Stimulated activated CD8-positive, alpha-beta memory T cell treated with anti-CD3 and anti-CD28 coated beads, Interleukin-15, amount 100 ng/mL, for 24 hours (primary cell): ENCODE data around the gene KRT17.

Source experiments
- DNase-seq: peaks from one replicate; pipeline ENCODE4 v3.0.0-alpha.2; 2020; ENCODE audit warnings: low read depth

Gene KRT17

DNA sequence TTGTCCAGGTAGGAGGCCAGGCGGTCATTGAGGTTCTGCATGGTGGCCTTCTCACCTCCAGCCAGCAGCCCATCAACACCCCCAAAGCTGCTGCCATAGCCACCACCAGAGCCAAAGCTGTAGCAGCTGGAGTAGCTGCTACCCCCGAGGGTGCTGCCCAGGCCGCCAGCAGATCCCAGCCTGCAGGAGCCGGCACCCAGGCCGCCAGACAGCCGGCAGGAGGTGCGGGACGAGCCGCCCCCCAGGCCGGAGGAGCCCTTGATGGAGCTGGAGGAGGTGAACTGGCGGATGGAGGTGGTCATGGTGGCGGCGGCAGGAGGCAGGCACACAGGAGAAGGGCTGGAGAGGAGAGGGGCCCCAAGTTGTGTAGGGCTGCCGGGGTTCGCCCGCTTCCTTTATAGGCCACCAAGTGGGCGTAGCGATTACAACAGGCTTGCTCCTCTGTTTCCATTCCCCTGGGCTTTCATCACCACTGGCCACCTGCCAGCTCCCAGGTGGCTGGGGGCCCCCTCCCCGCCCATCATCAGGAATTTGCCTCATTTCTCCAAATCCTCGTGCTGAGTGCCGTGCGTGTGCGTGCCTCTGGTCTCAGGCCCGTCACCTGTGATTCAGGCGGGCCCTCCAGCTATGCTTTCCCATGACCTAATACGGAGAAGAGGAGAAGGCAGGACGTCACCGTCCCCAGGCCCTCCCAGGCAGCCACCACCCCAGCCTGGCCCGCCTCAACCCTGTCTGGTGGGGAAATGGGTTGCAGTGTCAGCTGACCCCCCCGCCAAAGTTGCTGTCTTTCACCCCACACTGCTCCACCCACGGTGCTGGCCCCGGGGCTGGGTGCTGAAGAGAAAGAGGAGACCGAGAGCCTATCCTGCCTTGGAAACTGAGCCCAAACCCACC, at the start of gene KRT17:
Gene KRT17, minus strand, starts transcription at position 368 of the 894 bp plus-strand sequence. Its CDS starts 66 bp downstream, at position 302.
- no peak for DNase-seq

DNA sequence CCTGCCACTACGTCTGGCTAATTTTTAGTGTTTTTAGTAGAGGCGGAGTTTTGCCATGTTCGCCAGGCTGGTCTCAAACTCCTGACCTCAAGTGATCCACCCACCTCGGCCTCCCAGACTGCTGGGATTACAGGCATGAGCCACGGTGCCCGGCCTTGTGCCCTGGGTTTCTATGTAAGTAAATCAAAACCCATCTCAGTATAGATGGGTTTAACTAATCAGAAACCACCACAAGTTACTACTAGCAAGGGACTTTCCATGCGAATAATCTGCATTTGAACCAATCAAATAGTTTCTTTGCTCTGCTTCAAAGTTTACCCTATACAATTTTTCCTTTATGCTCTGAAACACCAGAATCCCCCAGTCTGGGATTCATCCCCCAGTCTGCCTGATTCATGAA, 47.8 kb upstream of the KRT17 start:
- DNase-seq, result no peak

DNA sequence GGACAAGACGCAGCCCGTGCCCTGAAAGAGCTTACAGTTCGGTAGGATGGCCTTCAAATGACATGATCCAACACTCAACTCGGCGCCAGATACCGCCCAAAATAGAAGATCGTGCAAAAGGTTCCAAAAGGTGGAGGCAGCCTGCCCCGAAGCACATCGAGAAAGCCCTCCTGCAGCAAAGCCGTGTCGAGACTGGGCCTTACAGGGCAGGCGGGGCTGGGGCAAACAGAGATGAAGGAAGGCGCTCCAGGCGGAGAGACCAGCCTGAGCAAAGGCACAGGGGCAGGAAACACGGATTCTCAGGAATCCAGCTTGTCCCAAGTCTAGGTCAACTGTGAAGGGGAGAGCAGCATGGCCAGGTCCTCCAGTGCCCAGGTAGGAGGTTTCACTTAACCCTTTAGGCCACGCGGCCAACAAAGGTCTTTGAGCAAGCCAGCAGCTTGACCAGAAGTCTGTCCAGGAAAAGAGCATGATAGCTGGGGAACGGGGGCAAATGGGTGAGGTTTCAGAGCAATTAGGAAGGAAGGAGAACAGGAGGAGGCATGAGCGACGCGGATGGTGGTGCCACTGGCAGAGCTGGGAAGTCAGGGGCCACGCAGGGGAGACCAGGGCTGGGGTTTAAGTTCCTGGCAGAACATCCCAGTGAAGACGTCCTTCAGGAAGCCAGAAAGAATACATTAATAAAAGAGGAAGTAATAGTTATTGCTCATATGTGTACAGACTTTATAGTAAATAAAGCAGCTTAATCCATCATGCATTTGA, 43.1 kb upstream of the KRT17 start:
- no peak for DNase-seq

DNA sequence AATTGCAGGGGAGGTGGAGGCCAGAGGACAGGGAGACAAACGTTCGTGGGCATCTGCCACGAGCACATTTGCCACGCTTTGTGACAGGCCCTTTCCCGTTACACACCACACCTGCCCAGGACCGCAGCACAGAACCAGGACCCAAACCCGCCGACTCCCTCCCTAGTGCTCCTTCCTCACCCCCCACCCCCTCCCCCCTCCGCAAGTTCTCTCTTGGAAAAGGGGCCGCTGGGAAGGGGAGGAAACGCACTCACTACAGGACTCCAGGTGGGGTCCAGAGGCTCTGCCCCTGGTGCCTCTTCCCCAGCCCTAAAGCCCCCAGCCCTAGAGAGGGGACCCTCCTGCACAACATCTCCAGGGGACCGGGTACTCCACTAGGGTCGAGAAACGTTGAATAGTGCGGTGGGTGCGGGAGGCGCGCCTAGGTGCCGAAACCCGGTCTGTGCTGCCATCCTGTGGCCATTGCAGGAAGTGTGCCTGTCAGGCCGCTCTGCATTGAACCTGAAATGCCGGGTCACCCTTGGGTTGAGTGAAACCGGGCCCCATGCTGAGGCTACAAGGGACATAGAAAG, 42.4 kb upstream of the KRT17 start:
- DNase-seq, result peak; percentile 71

DNA sequence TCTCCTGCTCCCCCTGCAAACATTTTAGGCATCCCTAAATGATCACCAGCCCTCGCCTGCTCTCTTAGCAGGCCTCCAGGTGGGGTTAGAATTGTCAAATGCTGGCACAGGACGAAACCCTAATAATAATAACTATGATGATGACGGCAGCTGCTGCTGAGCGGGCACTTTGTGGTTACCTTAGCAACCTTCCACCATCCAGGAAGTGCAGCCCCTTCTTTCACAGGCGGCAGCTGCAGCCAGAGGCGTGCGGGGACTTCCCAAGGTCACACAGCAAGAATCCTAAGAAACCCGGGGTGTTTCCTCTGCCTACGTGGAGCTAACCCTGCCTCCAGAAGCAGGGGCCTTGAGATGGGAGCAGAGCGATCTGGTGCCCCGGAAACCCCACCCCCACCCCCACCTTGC, 41.9 kb upstream of the KRT17 start:
- no peak for DNase-seq

DNA sequence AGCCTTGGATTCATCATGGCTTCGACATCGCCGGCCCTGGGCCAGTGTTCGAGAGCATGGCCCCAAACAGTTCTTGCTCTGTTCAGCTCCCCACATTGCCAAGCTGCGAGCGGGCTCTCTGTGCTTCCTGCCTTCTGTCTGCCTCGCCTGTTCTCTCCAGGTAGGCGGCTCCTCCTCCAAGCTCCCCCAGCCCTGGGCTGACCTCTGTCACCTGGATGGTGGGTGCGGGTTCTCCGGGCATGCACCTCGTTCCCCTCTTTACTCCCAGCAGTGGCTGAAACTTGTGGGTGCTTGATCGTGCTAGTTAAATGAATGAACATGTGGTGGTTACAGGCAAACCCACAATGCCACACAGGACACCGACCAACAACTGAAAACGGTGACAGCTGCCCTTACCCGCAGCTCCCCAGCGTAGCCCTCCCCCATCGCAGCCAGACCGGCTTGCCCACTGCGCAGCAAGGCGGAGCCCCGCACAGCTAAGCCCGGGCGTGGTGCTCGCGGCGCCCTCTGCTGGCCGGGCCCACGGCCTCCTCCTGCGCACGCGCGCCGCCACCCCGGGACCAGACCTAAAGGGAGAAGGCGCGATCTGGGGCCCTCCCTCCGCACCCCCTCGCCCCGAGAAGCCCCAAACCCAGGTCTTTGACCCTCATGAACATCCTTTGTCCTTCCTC, 41.3 kb upstream of the KRT17 start:
- DNase-seq, result peak; percentile 88

DNA sequence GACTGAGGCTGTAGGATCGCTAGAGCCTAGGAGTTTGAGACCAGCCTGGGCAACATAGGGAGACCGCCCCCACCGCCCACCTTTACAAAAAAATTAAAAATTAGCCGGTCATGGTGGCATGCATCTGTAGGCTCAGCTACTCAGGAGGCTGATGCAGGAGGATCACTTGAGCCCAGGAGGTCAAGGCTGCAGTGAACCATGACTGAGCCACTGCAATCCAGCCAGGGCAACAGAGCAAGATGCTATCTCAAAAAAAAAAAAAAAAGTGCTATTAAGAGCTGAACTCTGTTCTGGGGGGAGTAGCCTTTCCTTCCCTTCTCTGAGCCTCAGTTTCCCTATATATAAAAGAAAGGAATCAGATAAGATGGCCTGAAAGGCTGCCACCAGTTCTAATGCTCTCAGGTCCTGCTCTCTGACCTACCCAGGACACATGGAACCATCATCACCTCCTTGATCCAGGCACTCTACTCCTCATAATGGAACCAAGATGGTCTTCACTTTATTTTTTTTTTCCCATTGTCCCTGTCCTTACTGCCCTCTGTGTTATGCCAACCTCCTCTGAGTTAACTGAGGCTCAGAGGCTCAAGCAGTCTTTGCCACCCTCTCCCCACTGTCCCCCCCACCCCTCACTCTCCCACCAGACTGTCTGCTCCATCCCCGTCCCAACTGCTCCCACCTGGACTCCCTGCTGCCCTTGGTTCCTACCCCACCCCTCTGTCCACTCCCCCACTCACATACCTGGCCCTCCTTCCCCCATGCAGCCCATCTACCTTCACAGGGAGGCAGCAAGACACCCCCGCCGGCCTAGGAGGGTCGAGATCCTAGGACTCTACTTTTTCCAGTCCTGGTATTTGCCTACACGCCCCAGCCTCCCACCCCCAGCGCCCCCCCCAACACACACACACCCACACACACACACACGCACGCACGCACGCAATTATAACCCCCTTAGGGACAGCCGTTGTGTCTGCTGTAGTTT, 40.5 kb upstream of the KRT17 start:
- no peak for DNase-seq

DNA sequence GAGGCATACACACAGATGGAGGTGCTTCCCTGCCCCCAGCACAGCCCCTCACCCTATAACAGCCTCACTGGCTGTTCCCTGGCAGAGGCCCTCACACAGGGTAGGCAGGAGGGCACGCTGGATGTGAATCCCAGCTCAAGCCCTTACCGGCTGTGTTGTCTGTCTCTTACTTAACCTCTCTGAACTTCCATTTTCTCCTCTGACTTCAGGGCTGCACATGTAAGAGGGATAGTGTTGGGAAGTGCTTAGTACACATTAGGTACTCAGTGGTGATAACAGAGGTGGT, 39.7 kb upstream of the KRT17 start:
- DNase-seq, result no peak

DNA sequence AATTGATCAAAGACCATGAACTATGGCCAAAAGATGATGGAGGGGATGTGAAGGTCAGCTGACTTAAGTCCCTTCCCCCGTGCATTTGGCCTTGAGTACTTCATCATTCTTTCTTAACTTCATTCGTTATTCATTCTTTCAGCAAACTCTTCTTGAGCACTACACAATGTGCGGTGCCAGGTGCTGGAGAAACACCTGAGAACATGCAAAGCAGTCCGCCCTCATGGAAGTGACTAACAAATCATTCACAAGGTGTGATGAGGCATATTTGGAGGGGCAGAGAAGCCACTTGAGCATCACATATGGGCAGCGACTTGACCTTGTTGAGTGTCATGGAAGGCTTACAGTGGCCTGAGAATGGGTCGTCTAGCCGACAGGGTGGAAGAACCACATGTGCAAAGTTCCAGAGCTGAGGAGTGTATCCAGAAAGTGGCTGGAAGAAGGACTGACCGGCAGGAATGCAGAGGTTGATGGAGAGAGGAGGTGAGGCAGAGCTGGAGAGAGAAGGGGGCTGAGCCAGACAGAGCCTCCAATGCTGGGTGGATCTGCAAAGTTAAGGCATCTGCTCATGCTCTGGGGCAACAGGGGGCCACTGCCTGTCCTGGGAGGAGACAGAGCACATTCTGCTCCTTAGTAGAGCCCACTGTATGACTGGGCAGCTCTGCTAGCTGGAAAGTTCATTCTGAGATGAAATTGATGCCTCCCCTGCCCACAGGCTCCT, 39.2 kb upstream of the KRT17 start:
- DNase-seq, result no peak

DNA sequence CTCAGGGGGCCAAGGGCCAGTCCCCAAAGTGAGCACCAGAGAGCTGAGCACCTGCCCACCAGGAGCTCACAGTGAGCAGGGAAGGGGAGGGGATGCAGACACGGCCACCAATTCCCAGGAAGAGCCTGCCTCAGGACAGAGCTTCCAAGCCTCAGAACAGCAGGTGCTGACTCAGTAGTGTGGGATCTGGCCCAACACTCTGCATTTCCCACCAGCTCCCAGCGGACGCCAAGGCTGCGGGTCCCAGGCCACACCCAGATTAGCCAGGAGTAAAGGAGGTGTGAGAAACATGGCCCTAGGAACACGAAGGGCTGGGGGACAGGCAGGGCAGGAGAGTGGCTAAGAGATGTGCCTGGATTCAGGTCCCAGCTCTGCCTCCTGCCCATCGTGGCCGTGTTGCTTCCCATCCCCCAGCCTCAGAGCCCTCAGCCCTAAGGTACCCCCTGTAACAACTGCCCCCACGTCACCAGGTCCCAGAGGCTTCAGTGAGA, 35.9 kb upstream of the KRT17 start:
- no peak for DNase-seq

DNA sequence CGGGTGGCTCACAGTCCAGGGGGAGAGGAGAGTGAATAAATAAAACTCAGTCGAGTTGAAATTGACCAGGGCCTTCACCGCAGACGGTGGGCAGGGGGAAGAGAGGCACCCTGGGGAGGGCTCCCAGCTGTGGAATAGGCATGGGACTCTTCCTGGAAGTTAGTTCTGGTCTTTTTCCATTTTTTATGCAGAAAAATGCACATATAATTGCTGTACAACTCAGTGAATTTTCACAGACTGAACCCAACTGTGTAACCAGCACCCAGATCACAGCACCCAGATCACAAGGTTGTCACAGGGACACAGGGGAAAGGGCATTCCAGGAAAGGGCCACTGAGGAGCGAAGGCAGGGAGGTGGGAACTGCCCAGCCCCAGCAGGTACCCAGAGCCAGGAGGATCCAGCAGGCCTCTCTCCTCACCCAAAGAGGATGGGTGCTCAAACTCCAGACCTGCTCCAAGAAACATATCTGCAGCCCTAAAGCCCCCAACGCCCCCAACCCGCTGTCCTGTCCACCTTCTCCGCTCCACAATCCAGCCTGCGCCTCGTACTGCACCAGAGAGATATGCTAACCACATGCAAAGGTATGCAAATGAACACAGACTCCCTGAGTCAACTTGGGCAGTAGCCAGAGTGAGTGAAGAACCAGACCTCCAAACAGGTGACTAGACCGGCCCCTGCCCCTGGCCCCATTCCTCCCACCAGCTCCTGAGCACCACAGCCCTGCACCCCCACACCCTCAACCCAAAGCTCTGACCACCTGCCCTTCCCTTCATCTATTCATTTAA, 35.2 kb upstream of the KRT17 start:
- DNase-seq, result no peak

DNA sequence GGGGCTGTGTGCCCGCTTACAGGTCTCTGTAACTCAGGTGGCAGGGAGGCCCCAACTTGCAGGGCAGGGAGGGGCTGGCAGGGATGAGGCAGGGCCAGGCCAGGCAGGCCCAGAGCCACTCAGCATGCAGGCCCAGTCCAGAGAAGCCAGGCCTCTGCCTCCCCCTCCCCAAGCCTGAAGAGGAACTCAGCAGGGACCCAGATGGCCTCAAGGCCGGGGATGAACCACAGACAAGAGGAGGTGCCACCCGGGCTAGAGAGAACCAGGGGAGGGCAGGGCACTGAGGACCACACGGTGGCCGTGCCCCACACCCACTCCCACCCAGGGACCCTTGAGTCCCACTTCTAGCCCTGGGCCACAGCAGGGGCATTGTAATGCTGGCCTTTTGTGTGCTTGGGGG, 34.5 kb upstream of the KRT17 start:
- no peak for DNase-seq

DNA sequence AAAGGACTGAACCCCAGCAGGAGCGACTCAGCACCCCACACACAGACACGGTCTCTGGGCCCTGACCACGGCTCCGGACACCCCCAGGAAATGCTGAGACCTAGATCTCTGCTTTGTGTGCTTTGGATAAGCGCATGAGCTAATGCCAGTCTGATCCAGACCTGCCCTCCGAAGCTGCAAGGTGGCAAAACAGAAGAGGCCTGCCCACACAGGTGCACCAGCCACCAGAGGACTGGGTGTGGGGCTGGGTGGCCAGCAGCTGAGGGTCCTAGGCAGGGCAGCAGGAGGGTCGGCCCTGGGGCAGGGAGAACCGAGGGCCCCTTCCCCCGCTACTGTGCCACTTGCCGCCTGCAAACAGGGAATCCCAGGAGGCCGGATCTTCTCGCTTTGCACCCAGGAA, 33.6 kb upstream of the KRT17 start:
- DNase-seq, result no peak

DNA sequence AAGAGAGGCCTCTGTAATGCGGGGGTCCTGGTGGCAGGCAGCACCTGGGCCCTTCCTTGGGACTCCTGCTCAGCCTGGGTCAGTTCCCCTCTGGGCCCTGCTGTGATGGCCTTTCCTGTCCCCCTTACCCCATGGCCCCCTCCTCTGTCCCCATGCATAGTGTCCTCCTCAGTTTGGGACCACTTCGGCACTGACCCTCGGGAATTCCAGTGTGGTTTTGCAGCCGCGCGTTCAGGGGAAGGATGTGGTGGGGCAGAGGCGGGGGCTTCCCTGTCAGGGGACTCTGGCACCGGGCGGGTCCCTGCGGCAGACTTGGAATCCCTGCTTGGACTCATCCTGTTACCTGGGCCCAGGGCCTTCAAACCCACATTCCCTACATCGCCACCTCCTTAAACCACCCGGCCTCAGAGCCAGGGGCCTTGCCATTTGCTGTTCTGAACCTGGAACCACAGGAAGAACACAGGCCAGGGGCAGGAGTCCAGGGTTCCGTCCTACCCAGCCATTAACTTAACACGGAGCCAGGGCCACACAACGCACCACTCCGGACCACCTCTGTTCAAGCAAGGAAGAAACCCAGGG, 32.9 kb upstream of the KRT17 start:
- no peak for DNase-seq

DNA sequence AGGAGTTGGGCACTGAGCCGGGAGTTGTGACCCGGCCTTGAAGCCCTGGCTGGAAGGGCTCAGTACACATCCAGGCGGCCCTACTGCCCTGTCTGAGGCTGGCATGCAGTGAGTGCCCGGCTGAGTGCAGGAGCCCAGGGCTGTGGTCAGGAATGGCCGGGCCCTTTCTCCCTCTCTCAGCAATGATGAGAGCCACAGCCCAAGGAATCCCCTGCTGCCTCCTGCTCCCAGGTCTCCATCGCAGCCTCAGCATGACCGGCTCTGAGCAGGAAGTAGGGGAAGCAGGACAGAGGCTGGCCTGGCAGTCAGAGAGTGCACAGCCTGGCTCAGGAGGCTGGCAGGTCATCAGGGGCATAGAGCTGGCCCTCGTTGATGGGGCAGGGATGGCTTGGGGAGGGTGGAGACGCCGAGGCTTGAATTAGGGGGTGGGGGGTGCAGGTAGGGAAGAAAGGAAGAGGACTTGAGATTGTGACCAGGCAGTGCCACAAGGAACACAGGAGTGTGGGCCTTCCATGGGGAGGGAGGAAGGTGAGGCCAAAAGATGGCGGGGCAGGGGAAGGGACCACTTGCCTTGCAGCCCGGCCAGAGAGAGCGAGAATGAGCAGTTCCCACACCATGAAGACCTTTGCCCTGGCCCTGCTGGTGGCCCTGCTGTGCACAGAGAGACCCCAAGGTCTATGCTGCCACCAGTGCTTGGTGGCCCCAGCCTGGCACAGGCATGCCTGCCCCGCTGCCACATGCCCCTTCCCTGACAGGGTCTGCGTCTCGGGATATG, 32.1 kb upstream of the KRT17 start:
- DNase-seq, result no peak

DNA sequence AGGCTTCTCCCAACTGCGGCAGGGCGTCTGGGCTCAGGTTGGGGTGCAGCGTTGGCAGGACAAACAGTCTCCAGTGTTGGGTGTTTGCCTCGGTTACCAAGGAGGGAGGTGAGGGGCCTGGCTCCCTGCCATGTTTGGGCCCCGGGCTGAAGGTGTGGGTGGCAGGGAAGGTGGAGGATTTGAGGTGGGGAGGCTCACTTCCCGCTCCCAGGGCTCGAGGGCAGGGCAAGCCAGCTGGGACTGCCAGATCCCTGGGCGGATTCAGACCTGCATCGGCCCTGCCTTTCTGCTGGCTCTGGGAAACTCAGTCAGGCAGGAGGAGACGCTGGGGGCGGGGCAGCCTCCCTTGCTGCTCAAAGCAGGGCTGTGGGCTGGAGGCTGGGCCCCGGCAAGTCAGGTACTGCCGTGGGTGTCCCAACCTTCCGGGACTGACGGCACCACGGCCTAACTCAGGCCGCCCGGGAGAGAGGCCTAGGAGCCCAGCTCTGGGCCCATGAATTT, 31.3 kb upstream of the KRT17 start:
- DNase-seq, result no peak

DNA sequence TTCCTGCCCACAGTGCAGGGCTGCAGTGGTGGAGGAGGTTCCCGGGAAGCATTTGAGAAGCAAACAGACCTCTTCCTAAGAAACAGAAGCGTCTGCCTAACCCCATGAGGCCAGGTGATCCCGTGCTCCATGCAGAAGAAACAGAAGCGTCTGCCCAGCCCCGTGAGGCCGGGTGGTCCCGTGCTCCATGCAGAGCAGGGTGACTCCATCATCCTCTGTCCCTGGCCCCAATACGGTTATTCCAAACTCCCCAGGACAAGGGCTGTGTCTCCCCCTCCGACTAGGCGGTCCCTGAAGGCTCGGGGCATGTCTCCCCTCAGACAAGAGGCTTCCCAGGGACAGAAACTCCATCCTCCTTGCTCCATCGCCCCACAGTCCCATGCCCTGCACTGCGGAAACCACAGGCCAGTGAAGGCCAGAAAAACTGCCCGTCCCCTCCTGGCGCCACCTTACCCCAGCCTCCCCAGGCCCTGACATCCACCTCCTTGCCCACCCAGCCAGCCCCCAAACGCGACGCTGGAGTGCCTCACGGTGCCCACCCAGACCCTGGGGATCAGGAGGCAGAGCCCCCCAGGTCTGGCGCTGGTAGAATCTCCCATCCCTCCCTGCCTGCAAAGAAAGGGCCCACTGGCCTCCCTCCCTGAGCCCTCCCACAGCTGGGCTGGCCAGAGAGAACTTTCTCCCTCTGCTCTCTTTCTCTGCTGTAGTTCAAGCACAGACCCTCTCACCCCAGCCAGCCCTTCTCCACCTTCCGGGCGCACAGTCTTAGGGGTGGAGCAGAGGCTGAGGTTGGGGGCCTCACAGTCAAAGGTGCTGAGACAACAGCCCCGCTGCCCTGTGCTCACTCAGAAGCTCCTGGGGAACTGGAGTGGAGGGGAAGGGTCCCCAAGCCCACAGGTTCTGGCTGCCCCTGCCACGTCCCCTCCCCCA, 30.6 kb upstream of the KRT17 start:
- DNase-seq, result no peak
